Measurements from ENCODE around the gene ZNF335.
"Not testable (repeated sequence)": the region's sequence is repeated elsewhere in the genome, so short reads cannot be mapped to it uniquely, and the experiment has no call there.

ZNF335 gene

DNA sequence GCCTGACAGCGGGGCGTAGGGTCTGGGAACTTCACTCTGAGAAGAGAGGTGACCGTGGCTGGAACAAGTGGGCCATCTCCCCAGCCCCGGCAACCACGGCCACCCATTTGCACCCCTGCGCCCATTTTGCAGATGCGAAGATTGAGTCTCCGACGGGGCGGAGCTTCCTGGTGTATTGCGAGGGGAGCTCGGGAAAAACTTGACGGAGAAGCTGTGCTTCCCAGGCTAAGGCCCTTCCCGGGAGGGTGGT is 653 bp downstream of the ZNF335 start:
- DNase-seq (ENCODE audit: low spot score), result no peak

DNA sequence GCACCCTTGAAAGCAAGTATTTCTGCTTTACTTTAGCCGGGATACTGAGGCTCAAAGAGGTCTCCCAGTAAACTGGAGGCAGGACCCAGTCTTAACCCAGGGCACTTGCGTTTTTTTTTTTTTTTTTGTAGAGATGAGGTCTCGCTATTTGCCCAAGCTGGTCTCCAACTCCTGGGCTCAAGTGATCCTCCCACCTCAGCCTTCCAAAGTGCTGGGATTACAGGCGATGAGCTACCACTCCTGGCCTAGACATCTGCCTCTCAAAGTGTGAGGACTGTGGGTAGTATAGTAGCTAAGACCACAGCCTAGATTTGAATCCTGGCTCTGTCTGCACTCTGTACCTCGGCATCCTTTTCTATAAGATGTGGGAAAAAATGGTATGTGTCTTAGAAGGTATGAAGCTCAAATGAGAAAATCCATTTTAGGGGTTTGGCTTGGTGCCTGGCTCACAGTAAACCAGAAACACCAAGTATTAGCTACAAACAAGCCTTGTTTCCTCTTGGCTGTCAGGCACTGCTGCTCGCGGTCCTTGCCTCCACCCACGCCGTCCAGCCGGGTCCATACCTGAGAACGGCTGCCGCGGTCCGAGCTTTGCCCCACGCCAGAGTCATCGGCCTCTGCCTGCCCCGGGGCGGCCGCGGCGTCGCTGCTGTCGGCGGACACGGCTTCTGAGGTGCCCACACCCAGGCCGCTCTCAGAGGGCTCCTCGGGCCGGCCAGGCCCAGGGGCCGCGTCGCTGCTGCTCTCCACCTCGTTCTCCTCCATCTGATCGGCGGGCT is 1.2 kb downstream of the ZNF335 start:
- no peak for DNase-seq (ENCODE audit: low spot score)

DNA sequence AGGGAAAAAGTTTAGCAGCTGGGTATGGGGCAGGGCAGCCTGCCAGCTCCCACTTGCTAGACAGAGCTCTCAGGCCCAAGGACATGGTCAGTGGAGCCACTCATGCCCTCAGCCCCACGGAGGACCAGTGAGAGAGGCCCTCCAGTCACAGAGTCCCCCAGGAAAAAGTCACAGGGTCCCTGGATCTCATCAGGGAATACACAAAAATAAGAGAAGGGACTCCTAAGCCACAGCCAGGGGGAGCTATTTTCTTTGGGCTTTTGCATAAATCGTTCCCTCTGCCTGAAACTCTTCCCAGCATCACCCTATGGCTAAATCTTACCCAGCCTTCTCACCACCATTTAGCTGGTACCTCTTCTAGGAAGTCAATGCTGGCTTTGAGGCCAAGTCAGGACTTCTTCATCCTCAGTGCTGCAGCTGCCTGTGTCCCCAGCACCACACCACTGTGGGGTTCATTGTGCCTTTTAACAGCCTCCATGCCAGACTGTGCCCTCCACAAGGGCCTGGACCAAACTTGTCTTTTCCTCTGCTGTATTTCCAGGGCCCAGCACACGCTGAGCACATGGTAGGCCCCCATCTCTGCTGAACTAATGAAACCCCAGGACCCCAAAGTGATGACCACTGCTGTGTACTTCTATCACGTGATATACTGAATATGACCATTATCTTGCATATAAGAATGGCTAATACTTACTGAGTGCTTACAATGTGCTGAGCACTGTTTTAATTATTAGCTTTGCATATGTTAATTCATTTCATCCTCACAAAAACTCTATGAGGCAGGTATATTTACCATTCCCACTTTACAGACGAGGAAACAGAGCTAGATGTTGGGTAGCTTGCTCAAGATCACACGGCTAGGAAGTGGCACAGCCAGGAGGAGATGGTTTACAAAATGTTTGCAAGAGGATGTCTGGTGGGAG is 2.0 kb downstream of the ZNF335 start:
- DNase-seq (ENCODE audit: low spot score), result peak; percentile 34

DNA sequence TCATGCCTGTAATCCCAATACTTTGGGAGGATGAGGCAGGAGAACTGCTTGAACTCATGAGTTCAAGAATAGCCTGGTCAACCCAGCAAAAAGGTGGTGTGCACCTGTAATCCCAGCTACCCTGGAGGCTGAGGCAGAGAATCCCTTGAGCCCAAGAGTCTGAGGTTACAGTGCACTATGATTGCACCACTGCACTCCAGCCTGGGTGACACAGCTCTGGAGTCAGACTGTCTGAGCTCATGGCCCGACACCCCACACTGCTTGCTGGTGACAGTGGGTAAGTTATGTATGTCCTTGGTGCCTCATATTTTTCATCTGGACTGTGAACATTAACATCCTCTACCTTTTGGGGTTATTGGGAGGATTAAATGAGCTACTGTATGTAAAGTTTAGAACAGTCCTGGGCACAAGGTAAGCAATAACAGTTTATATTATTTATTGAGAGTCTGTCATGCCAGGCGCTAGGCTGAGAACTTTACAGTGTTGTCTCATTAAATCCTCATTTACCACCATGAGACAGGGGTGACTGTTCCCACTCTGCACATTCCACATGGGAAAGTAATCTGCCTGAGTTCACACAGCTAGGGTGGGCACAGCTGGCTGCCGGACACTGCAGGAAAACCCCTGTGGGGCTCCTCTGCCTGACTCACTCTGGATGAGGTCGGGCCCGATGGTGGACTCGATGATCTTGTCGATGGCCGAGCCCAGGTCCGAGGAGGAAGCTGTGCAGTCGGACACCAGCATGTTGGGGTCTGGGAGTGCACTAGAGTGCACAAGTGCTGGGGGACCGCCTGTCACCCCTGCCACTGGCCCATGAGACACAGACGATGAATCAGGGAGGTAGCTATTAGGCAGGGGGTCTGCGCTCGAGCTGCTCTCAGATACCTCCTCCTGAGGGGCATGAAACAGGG is 2.9 kb downstream of the ZNF335 start:
- DNase-seq (ENCODE audit: low spot score), result no peak

DNA sequence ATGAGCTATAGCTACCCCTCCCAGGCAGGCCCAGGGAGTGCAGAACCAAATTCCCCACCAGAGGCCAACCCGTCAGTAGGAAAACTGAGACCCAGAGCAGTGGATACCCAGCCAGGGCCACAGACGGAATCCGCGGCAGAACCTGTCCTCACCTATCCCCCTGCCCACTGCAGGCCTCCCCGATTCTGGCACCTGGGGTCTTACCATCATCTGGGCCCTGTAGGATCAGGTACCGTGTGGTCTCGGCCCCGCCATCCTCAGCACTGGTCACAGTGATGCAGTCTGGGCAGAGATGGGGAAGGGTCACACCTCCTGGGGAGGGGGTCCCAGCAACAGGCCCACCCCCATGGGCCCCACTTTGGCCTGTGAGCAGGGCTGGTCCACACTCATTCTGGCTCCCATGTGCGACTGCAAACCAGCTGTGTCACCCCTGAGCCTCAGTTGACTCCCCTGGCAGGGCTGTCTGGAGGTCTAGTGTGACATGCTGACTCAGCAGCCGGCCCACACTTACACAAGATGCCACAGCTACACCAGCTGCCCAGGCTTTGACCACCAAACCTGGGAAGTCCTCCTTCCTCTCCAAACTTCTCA is 3.8 kb downstream of the ZNF335 start:
- DNase-seq (ENCODE audit: low spot score), result no peak

DNA sequence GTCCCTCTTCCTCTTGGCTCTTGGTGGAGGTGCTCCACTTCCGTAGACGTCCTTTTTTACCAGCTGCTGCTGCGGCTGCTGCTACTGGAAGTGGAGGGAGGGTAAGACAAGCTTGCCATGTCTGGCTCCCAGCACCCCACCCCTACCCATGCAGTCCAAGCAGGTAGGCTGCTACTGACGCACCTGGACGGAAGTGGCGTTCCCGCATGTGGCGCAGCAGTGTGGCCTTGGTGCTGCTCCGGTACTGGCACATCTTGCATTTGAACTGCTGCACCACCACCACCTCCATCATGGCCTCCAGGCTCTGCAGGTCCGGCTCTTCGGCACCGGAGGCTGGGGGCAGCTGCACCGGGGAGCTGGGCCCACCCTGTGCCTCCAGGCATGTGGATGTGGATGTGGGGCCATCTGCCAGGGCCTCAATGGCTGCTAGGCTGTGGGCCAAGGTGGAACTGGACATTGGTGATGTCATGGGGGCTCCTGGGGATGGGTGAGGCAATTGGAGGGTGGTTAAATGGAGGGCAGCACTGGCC is 4.4 kb downstream of the ZNF335 start:
- DNase-seq (ENCODE audit: low spot score), result no peak

DNA sequence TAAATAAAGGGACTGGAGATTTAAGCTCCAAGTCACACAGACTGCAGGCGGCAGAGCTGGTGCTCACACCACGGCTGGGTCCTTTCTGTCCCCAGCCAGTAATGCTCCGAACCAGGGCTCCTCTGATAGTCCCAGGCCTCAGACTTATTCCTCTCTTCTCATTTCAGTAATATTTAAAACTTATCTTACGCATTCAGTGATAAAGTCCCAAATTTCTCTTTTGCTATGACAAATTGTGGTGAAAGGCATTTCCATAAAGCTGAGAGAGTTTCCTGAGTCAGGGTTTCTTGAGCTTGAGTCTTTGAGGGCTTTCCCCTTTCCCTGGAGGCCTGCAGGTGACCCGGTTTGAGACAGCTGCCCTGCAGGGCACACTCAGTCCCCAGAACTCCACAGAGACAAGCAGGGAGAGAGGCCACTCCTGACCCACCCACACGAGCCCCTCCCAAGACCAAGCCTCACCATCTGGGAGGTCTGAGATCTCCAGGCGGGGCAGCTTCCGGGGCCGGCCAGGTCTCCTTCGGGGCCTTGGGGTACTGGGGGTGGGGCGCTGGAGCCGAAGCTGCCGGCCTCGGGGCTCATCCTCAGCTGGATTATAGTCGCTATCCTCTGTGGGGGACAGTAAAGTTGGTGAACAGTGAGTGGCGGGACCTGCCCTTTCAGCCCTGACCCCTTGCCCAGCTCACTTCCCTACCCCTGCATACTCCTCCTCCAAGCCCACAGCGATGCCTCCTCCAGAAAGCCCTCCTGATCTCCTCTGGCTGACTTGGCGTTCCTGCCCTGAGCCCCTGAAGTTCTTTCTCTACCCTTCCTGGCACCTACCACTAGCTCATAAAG is 6.6 kb downstream of the ZNF335 start:
- DNase-seq (ENCODE audit: low spot score), result no peak

DNA sequence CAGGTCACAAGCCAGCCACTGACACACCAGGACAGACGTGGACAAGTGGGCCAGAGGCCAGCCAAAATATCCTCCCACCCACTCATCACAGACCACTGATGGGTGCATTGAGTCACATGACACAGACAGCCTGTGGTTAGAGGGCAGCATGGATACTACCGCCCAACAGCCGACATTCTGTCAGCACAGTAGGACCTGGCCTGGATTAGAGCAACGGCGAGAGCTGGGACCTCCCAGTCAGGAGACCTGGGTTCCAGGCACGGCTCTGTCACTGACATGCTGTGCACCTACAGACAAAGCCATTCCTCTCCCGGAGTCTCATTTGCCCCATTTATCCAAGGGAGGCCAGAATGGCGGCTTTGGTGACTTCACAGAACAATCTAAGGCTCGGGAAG is 8.0 kb downstream of the ZNF335 start:
- no peak for DNase-seq (ENCODE audit: low spot score)

DNA sequence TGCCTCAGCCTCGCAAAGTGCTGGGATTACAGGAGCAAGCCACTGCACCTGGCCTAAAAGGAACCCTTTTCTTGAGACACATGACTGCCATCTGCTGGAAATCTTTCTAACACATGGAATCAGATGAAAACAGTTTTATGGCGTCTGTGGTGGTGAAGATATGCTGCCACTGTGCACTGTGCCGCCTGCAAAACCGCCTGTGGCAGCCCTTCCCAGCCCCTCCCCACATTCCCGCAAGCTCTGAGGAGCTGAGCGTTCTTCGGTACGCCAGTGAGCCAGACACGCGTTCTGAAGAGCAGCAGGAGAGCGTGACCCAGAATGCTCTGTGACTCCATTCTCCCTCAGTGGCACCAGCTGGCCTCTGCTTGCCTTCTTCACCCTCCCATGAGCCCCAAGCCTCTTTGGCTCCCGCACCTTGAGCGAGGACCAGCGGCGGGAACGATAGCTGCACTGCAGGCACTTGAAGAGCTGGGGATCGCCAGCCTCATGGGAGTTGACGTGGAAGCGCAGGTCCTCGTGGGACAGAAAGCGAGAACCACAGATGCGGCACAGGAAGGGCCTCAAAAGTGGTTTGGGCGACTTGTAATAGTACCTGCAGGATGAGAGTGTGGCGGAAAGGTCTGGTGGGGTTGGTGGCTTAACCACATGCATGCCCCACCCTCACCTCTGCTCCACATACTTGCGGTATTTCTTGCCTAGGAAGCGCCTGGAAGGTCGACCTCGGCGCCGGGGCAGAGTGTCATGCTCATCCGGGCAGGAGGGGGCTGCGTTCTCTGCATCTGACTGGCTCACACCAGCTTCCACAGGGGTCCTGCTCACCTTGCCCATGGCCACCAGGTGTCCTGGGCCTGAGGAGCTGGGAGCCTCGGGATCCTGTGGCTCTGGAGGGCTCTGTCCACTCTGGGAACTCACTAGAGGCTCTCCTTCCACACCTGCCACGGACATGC is 8.7 kb downstream of the ZNF335 start:
- DNase-seq (ENCODE audit: low spot score), result peak; percentile 48

DNA sequence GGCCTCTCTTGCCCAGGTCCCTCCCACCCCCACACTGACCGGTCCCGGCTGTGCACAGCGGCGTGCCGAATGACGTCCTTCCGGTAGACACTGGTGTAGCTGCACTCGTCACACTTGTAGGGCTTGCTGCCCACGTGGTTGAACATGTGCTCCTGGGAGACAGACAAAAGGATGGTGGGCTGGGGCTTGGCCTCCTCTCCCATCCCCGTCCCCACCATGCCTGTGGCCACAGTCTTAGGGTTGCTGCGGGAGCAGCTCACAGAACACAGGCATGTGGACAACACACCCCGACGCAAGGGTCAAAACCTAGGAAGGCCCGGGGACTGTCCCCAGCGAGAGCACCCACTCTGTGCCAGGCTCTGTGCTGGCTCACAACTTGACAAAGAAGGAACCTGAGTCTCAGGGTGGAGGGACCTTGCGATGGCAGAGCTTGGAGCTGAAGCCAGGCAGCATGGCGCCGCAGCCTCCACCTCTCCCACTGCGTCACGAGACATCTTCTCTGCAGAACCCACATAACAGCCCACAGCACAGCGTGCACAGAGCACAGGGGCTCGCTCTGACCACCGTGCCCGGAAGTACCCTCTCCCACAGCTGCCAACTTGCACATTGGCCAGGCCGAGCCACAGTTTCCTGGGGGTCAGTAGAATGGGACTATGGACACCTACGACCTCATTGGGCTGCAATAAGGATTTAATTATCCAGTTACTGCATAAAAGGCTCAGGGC is 9.8 kb downstream of the ZNF335 start:
- DNase-seq (ENCODE audit: low spot score), result no peak

DNA sequence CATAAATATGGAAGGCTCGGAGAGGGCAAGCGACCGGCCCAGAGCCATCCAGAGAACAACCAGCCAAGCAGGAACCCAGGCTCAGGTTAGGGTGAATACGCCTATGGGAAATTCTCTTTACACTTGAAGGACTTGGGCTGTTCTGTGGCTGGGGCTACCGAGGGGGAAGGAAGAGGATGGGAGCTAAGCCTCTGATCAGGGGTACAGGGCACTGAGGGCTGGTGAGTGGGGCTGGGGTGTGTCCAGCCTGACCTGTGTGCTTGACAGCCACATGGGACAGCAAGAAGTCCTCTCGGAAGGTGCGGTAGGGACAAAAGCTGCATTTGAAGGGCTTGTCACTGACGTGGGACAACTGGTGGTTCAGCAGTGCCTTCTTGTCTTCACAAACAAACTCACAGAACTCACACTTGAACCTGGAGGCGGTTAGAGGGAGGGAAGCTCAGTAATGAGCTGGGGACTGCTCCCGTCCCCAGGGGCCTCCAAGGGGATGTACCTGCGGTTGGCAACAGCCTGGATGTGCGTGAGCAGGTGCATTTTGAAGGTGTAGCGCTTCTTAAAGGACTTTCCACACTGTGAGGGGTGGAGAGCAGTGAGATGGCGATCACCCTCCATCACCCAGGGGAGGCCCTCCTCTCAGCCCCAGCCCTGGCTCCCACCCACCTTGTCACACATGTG is 11.9 kb downstream of the ZNF335 start:
- no peak for DNase-seq (ENCODE audit: low spot score)

DNA sequence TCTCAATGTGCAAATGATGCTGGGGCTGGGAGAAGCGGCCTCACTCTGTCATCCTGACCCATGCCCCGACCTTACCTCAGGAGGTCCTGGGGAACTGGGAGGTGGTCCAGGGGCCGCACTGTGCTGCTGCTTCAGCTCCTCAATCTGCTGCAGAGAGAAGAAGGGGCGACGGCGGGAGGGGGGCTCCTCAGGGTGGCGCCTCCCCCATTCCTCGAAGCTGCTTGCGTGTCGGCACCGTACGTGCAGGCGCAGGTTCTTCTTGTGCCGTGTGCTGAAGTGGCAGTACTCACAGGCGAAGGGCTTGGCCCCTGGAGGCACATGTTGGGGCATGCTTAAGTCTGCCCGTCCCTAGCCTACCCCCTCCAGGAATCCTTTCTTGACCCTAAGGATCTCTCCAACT is 12.9 kb downstream of the ZNF335 start:
- DNase-seq (ENCODE audit: low spot score), result no peak

DNA sequence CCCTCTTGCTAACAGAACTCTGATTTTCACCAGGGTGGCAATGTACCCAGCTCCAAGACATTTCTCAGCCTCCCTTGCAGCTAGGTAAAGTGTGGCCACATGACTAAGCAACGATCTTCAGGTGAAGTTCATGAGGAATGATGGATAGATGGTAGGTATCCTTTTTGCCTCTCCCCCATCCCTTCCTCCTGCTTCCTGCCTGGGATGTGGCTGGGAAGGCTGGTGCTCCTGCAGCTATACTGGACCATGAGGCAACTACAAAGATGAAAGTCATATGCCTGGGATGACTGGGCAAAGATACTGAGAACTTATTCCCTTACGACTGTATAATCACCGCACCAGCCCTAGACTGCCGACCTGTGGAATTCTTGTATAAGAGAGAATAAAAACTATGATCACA is 13.4 kb downstream of the ZNF335 start:
- DNase-seq (ENCODE audit: low spot score), result no peak

DNA sequence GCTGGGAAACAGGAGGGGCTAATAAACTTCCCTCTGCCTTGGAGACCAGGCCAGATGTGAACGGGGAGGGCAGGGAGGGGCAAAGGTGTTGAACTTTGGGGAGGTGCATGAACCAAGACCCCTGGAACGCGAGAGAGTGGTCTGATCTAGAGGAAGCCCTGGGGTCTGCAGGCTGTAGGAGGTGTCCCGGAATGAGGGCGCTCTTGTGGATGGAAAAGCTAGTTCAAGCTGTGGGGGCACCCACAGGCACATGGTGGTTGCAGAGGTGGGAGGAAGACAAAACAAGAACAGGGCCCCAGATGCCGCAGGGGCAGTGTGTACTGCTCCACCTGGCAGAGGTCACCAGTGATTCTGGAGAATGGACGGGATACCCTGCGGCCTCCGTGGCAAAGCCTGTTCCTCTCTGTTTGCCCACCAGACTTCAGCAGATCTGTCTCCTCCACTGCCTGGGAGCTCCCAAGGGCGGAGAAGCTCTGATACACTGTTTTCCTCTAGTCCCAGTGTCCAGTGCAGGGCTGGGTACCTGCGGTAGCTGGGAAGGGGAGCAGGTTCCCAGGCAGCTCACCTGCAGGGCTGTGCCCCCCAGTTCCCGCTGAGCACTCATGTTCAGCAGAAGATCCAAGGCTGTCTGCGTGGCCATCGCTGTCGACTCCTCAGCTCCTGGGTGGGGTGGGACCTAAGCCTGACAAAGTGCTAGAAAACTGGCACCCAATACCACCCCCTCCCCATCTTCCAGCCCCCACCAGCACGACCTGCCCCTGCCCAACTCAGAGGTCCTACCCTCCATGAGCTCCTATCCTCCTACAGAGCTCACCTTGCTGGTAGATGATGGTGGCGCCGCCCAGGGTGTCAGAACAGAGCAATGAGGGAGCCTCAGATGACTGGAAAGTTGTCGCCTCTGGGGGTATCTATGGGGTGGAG is 14.7 kb downstream of the ZNF335 start:
- no peak for DNase-seq (ENCODE audit: low spot score)

DNA sequence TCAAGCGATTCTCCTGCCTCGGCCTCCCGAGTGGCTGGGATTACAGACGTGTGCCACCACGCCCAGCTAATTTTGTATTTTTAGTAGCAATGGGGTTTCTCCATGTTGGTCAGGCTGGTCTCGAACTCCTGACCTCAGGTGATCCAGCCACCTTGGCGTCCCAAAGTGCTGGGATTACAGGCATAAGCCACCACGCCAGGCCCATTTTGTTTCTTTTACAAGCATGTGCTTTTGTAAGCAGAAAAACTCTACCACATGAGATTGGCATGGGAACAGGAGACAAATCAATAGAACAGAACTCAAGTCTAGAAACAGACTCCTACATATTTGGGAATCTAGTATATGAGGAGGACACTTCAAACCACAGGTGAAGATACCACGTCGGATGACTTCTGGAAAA is 15.7 kb downstream of the ZNF335 start:
- not testable (repeated sequence) for DNase-seq (ENCODE audit: low spot score)

DNA sequence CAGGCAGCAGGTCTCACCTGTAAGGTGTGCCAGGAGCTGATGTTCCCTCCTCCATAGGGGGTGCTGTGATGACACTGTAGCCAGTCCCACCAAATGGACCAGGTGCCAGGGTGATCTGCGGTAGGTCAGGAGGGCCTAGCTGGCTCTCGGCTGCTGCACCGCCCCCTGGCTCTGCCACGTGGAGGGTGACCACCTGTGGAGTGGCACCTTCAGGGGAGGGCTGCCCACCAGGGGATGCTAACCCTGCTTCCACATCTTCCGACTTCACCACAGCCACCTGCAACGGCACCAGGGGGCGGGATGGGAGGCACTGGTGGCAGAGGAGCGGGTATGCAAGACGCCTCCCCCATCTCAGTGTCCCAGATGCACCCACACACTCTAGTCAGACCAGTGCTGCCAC is 18.3 kb downstream of the ZNF335 start:
- no peak for DNase-seq (ENCODE audit: low spot score)

DNA sequence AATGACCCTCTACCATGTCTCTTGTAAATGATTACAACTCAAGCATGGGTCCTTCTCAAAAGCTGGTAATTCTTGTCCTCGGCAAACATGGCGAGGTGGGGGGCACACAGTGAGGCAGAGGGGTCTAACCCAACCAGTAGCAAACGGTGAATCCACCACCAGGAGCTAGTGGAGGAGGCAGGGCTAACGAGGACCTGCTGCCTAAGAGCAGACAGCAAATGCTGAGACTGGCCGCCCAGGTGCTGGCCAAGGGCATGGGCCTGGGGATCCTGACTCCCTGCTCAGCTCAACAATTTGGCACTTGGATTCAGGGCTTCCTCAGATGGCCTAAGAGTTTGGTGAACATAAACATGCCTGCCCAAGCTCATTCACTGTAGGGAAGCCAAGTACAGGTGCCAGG is 19.1 kb downstream of the ZNF335 start:
- DNase-seq (ENCODE audit: low spot score), result no peak
